HepG2 (cell line): ENCODE results near the gene IBTK. TPM values are rescaled to one million over a fixed set of nuclear protein-coding genes. Genes with fewer than 3 reads are reported as not detected.

Experiments used
- ATAC-seq: fragments of 200-7000 bp; cut with Tn5 transposase; 3 replicates; pipeline ENCODE4 v1.9.1; 2020; ENCODE audit warnings: mild to moderate bottlenecking, moderate library complexity
- BruUV-seq: library from RNA; stranded (reverse); fragments of 400-500 nt; replicated peaks from 2 replicates; lab custom pipeline; 2021; lab: Mats Ljungman, UMichigan
- CTCF ChIA-PET: fragments of 300-600 bp; formaldehyde crosslinking; extraction: SDS; loops from one replicate; lab custom pipeline; 2021; ENCODE audit warnings: low total read pairs, inconsistent platforms, low intra/inter-chr PET ratio; lab: Yijun Ruan, JAX
- POLR2A ChIA-PET: fragments of 350-600 bp; sonication (Branson Sonifier 250); formaldehyde crosslinking; loops from one replicate; lab custom pipeline; 2020; ENCODE audit warnings: antibody characterized with exemption, inconsistent platforms; lab: Yijun Ruan, JAX
- DNase-seq: peaks from one replicate; pipeline ENCODE4 v3.0.0-alpha.2; 2015; ENCODE audit warnings: low spot score
- FAIRE-seq: peaks from 3 replicates; lab custom pipeline; 2011; peaks lifted over from hg19 to GRCh38; lab: Jason Lieb, UNC
- H2AFZ ChIP-seq: one replicate; pipeline ENCODE4 v1.6.1; 2011; ENCODE audit warnings: low read length, inconsistent platforms
- H3K27ac ChIP-seq: fragments of 300-600 bp; 3 replicates; pipeline ENCODE4 v1.8.0; 2011; ENCODE audit warnings: mixed run types, mild to moderate bottlenecking, mixed read lengths, low read length, inconsistent platforms; ENCODE audit not compliant: insufficient read depth; ENCODE audit errors: extremely low read length
- H3K27me3 ChIP-seq, 2 experiments: fragments of 200-600 bp in 1 of 2; 2 replicates in 1 of 2; 3 replicates in 1 of 2; pipeline versions ENCODE4 v1.6.0 to v1.8.0; 2011; ENCODE audit warnings: low read length in 2 of 2, mild to moderate bottlenecking in 2 of 2, moderate library complexity in 2 of 2, inconsistent platforms in 1 of 2; ENCODE audit not compliant: insufficient read depth in 2 of 2, control insufficient read depth in 1 of 2
- H3K36me3 ChIP-seq, 2 experiments: fragments of 200-600 bp in 1 of 2; replicated peaks in 1 of 2; 2 replicates in 1 of 2; 3 replicates in 1 of 2; pipeline versions ENCODE4 v1.5.1 to v1.8.0; 2011; ENCODE audit warnings: low read length in 2 of 2, inconsistent platforms in 1 of 2; ENCODE audit not compliant: insufficient read depth in 2 of 2, control insufficient read depth in 1 of 2
- H3K4me1 ChIP-seq: 2 replicates; pipeline ENCODE4 v1.5.1; 2012; ENCODE audit warnings: low read length, inconsistent platforms; ENCODE audit not compliant: insufficient read depth
- H3K4me2 ChIP-seq: 2 replicates; pipeline ENCODE4 v1.6.0; 2011; ENCODE audit warnings: low read depth, low read length, inconsistent platforms
- H3K4me3 ChIP-seq, 3 experiments: fragments of 200-600 bp in 1 of 3; sonication (generic), shearing (Covaris generic) in 1 of 3; replicated peaks in 1 of 3; 2 replicates each; pipeline ENCODE4 v1.5.1; 2011 to 2016; ENCODE audit warnings: low read length in 3 of 3, inconsistent platforms in 2 of 3, low read depth in 2 of 3, mild to moderate bottlenecking in 2 of 3, control low read depth in 1 of 3, mixed read lengths in 1 of 3; ENCODE audit not compliant: insufficient read depth in 1 of 3
- H3K79me2 ChIP-seq: one replicate; pipeline ENCODE4 v1.6.1; 2011; ENCODE audit warnings: low read length, inconsistent platforms; ENCODE audit not compliant: insufficient read depth
- H3K9ac ChIP-seq: 2 replicates; pipeline ENCODE4 v1.6.0; 2011; ENCODE audit warnings: mild to moderate bottlenecking, low read depth, low read length, inconsistent platforms; ENCODE audit not compliant: insufficient read depth
- H3K9me3 ChIP-seq: 2 replicates; pipeline ENCODE4 v1.5.1; 2012; ENCODE audit warnings: mild to moderate bottlenecking, low read length
- H4K20me1 ChIP-seq: 2 replicates; pipeline ENCODE4 v1.6.0; 2011; ENCODE audit warnings: inconsistent platforms, mild to moderate bottlenecking, low read length, moderate library complexity; ENCODE audit not compliant: insufficient read depth
- AHR ChIP-seq: IDR thresholded peaks from 2 replicates; pipeline ENCODE4 v1.6.1; 2018; ENCODE audit warnings: missing genetic modification reagents, missing compliant biosample characterization
- ARID3A ChIP-seq: IDR thresholded peaks from 2 replicates; pipeline ENCODE4 v1.6.1; 2012; ENCODE audit warnings: low read depth, low read length, improper control_type of control experiment
- BCLAF1 ChIP-seq: fragments of 450-650 bp; IDR thresholded peaks from 2 replicates; pipeline ENCODE4 v1.6.1; 2017; ENCODE audit warnings: mild to moderate bottlenecking
- FOXK1 ChIP-seq: sonication (generic); formaldehyde crosslinking; IDR thresholded peaks from 2 replicates; pipeline ENCODE4 v1.4.0; 2020; ENCODE audit warnings: low read depth, missing genetic modification reagents, borderline replicate concordance
- HDAC1 ChIP-seq: sonication (generic); formaldehyde crosslinking; IDR thresholded peaks from 2 replicates; pipeline ENCODE4 v1.5.1; 2020; ENCODE audit warnings: mild to moderate bottlenecking, missing genetic modification reagents
- JDP2 ChIP-seq: sonication (generic); formaldehyde crosslinking; IDR thresholded peaks from 2 replicates; pipeline ENCODE4 v1.8.1; 2022; ENCODE audit warnings: missing genetic modification reagents, borderline replicate concordance
- KLF13 ChIP-seq: sonication (generic); formaldehyde crosslinking; IDR thresholded peaks from 2 replicates; pipeline ENCODE4 v1.4.0; 2020; ENCODE audit warnings: mild to moderate bottlenecking, missing genetic modification reagents
- POLR2A ChIP-seq, 2 experiments: IDR thresholded peaks; 2 replicates each; pipeline ENCODE4 v1.6.1; 2011; ENCODE audit warnings: low read depth in 2 of 2, low read length in 2 of 2, mild to moderate bottlenecking in 1 of 2, moderate library complexity in 1 of 2; ENCODE audit not compliant: insufficient read depth in 1 of 2
- POLR2AphosphoS2 ChIP-seq: IDR thresholded peaks from 2 replicates; pipeline ENCODE4 v1.6.1; 2011; ENCODE audit warnings: low read depth, low read length, improper control_type of control experiment
- RARA ChIP-seq: IDR thresholded peaks from 2 replicates; pipeline ENCODE4 v1.6.1; 2016; ENCODE audit warnings: missing genetic modification reagents, missing compliant biosample characterization
- REL ChIP-seq: sonication (generic); formaldehyde crosslinking; conservative IDR thresholded peaks from 2 replicates; pipeline ENCODE4 v1.8.0; 2022; ENCODE audit warnings: mild to moderate bottlenecking, missing genetic modification reagents, moderate library complexity
- SALL1 ChIP-seq: sonication (generic); formaldehyde crosslinking; IDR thresholded peaks from 2 replicates; pipeline ENCODE4 v1.8.0; 2022; ENCODE audit warnings: mild to moderate bottlenecking, missing genetic modification reagents
- TBX3 ChIP-seq: fragments of 450-650 bp; IDR thresholded peaks from 2 replicates; pipeline ENCODE4 v1.6.1; 2017; ENCODE audit warnings: antibody characterized with exemption, mild to moderate bottlenecking, inconsistent platforms, borderline replicate concordance
- TMF1 ChIP-seq: sonication (generic); formaldehyde crosslinking; IDR thresholded peaks from 2 replicates; pipeline ENCODE4 v1.8.1; 2022; ENCODE audit warnings: low read depth, missing genetic modification reagents
- ZMAT3 ChIP-seq: sonication (generic); formaldehyde crosslinking; conservative IDR thresholded peaks from 2 replicates; pipeline ENCODE4 v1.7.0; 2021; ENCODE audit warnings: missing genetic modification reagents
- ZNF782 ChIP-seq: sonication (generic); formaldehyde crosslinking; IDR thresholded peaks from 2 replicates; pipeline ENCODE4 v1.4.0; 2020; ENCODE audit warnings: missing genetic modification reagents, mild to moderate bottlenecking, borderline replicate concordance
- ZNF879 ChIP-seq: sonication (generic); formaldehyde crosslinking; IDR thresholded peaks from 2 replicates; pipeline ENCODE4 v1.8.1; 2023; ENCODE audit warnings: missing genetic modification reagents
- WGBS: methylation state at CpG from one replicate; pipeline ENCODE4 v1.1.6; 2017; ENCODE audit warnings: low lambda C conversion rate; 5-methylcytosine and 5-hydroxymethylcytosine counted together
- in situ Hi-C: cut with HindIII; loops from 2 replicates; pipeline ENCODE4 v1.10.0; 2017; ENCODE audit warnings: low pct_unique_long_range_greater_than_20kb; ENCODE audit not compliant: extremely low pct_ligation_motif_present
- intact Hi-C: fragments of 100-400 bp; cut with micrococcal nuclease; formaldehyde crosslinking; loops from one replicate; pipeline ENCODE4 v1.10.0; 2022; ENCODE audit not compliant: unreplicated experiment
- polyA plus RNA-seq, 8 experiments: library from polyadenylated mRNA; depleted of rRNA in 3 of 8; stranded (reverse) in 7 of 8; unstranded in 1 of 8; fragments of >200 nt; fragmentation: Illumina TruSeq in 4 of 8; extraction: Trizol in 4 of 8; gene quantifications; 2 replicates each; pipeline versions ENCODE4 v1.2.1 to v1.2.3, GENCODE V29; 2011 to 2016; ENCODE audit warnings: low read depth in 4 of 8, missing spikeins in 1 of 8, mixed read lengths in 1 of 8; ENCODE audit not compliant: insufficient read depth in 1 of 8
- total RNA-seq, 5 experiments: library from RNA; depleted of rRNA; stranded (reverse); fragments of >200 nt; fragmentation: Illumina TruSeq; extraction: Trizol; gene quantifications; 2 replicates each; pipeline ENCODE4 v1.2.3, GENCODE V29; 2016; ENCODE audit warnings: low read depth in 1 of 5

IBTK gene
- total and polyA plus RNA-seq, 2 of the 13 experiments (the other 11 are each of a cell fraction or from before 2014, with no cell fraction given), result 23.8 to 60.0 TPM

GRCh38 chr6:82216549-82216948, 31.0 kb downstream of the IBTK start:
- WGBS, result 95% methylated on average over 2 of the region's 2 CpGs
- DNase-seq (no peak), FAIRE-seq (no peak), ATAC-seq (no peak)
- no peak overlapping the region for H3K4me3 ChIP-seq
- H3K36me3 ChIP-seq, result peaks cover 10 to 67% of the 10 kb centered on the region in 2 experiments
- no peak overlapping the region for H2AFZ ChIP-seq
- H3K9me3 ChIP-seq, result no peaks in the 10 kb centered on the region
- in situ Hi-C loops (no loop called here), intact Hi-C loops (no loop called here)
- BruUV-seq, result no TSS peak
- ChIA-PET CTCF (no interaction called here), POLR2A (no interaction called here)
- H3K9ac ChIP-seq, result no peak overlapping the region
- no peaks in the 10 kb centered on the region; the same call in 1 of the 2 replicates for H4K20me1 ChIP-seq
- no peak overlapping the region for H3K4me2 ChIP-seq
- H3K4me1 ChIP-seq, result no peaks in the 10 kb centered on the region
- H3K27ac ChIP-seq, result no peak overlapping the region
- H3K27me3 ChIP-seq, result no peaks in the 10 kb centered on the region
- H3K79me2 ChIP-seq, result no peaks in the 10 kb centered on the region
- no peak for TF ChIP-seq REL (CRISPR knock-in tag)

GRCh38 chr6:82211326-82211725, 36.2 kb downstream of the IBTK start:
- ChIA-PET CTCF (no interaction called here), POLR2A (no interaction called here)
- Histone ChIP-seq H3K27ac (no peak overlapping the region), H3K4me2 (no peak overlapping the region), H3K9me3 (no peaks in the 10 kb centered on the region), H3K79me2 (no peaks in the 10 kb centered on the region), H3K27me3 (no peaks in the 10 kb centered on the region), H3K36me3 (peaks cover 10 to 55% of the 10 kb centered on the region in 2 experiments), H3K4me3 (no peak overlapping the region), H3K9ac (no peak overlapping the region), H3K4me1 (no peaks in the 10 kb centered on the region), H2AFZ (no peak overlapping the region), H4K20me1 (no peaks in the 10 kb centered on the region)
- ATAC-seq, result no peak
- BruUV-seq, result no TSS peak
- no peak for DNase-seq
- no peak for FAIRE-seq
- intact Hi-C loops, result no loop called here
- TF ChIP-seq BCLAF1 (no peak), ARID3A (no peak), POLR2A (IDR thresholded peaks at IDR 0.05; ENCODE audit: insufficient read depth in 1 of 2, low read depth in 2 of 2, low read length in 2 of 2) (no peak), SALL1 (no peak), TMF1 (CRISPR knock-in tag) (no peak), HDAC1 (no peak), TBX3 (no peak), ZMAT3 (CRISPR knock-in tag) (no peak), FOXK1 (CRISPR knock-in tag) (no peak), ZNF879 (no peak), RARA (CRISPR knock-in tag) (no peak), KLF13 (CRISPR knock-in tag) (no peak), ZNF782 (no peak), POLR2AphosphoS2 (no peak), JDP2 (no peak), AHR (CRISPR knock-in tag) (no peak)
- 99% methylated on average over 2 of the region's 2 CpGs for WGBS
- in situ Hi-C loops, result no loop called here
